Smooth muscle cell (in vitro differentiated cells): ENCODE data around the gene HBB. TPM values are rescaled to one million over a fixed set of nuclear protein-coding genes. Genes with fewer than 3 reads are reported as not detected.

ENCODE experiments used
- DNase-seq: peaks from one replicate; lab custom pipeline; 2025; ENCODE audit not compliant: unreplicated experiment; lab: John Stamatoyannopoulos, UW
- H2AFZ ChIP-seq: fragments of 200-600 bp; sonication (generic); 2 replicates; pipeline ENCODE4 v1.6.0; 2016; ENCODE audit warnings: antibody characterized with exemption, low read depth, mild to moderate bottlenecking
- H3F3A ChIP-seq: fragments of 200-600 bp; sonication (generic); 2 replicates; pipeline ENCODE4 v1.6.0; 2017; ENCODE audit warnings: antibody characterized with exemption, low read depth
- H3K27ac ChIP-seq: fragments of 200-600 bp; sonication (generic); 2 replicates; pipeline ENCODE4 v1.5.1; 2016; ENCODE audit warnings: low read depth, mild to moderate bottlenecking
- H3K27me3 ChIP-seq: fragments of 200-600 bp; sonication (generic); 2 replicates; pipeline ENCODE4 v1.6.1; 2016; ENCODE audit warnings: low read depth, mild to moderate bottlenecking
- H3K36me3 ChIP-seq: fragments of 200-600 bp; sonication (generic); 2 replicates; pipeline ENCODE4 v1.5.1; 2016; ENCODE audit warnings: low read depth
- H3K4me1 ChIP-seq: fragments of 200-600 bp; sonication (generic); 2 replicates; pipeline ENCODE4 v1.5.1; 2016; ENCODE audit warnings: low read depth
- H3K4me2 ChIP-seq: fragments of 200-600 bp; sonication (generic); 2 replicates; pipeline ENCODE4 v1.6.0; 2016; ENCODE audit warnings: mild to moderate bottlenecking
- H3K4me3 ChIP-seq: fragments of 200-600 bp; sonication (generic); 2 replicates; pipeline ENCODE4 v1.5.1; 2016; ENCODE audit warnings: mild to moderate bottlenecking
- H3K79me2 ChIP-seq: fragments of 200-600 bp; sonication (generic); 2 replicates; pipeline ENCODE4 v1.6.0; 2016; ENCODE audit warnings: low read depth, mild to moderate bottlenecking
- H3K9ac ChIP-seq: fragments of 200-600 bp; sonication (generic); 2 replicates; pipeline ENCODE4 v1.6.0; 2016; ENCODE audit warnings: low read depth
- H3K9me3 ChIP-seq: fragments of 200-600 bp; sonication (generic); replicated peaks from 2 replicates; pipeline ENCODE4 v1.5.1; 2016; ENCODE audit warnings: low read depth
- H4K20me1 ChIP-seq: fragments of 200-600 bp; sonication (generic); 2 replicates; pipeline ENCODE4 v1.6.0; 2016; ENCODE audit warnings: low read depth
- CTCF ChIP-seq: fragments of 200-600 bp; sonication (generic); IDR thresholded peaks from 2 replicates; pipeline ENCODE4 v1.5.1; 2017; ENCODE audit warnings: borderline replicate concordance, mild to moderate bottlenecking, antibody characterized with exemption; ENCODE audit not compliant: insufficient read depth, poor library complexity, severe bottlenecking
- WGBS: methylation state at CpG from one replicate; pipeline ENCODE4 v1.1.7; 2016; ENCODE audit warnings: low lambda C conversion rate; 5-methylcytosine and 5-hydroxymethylcytosine counted together
- polyA plus RNA-seq: library from polyadenylated mRNA; unstranded; fragments of >200 nt; fragmentation: Nextera tagmentation; extraction: Ambion mirVana; gene quantifications from 2 replicates; pipeline ENCODE4 v1.2.1, GENCODE V29; 2016
- total RNA-seq: library from RNA; depleted of rRNA; stranded (reverse); fragments of >200 nt; gene quantifications from 2 replicates; pipeline ENCODE4 v1.2.3, GENCODE V29; 2014

Gene HBB
- not detected in 2 replicates for total RNA-seq
- not detected in 2 replicates for polyA plus RNA-seq

GRCh38 chr11:5226732-5227310, at the start of gene HBB:
Gene HBB (minus strand): TSS chr11:5227071. CDS start chr11:5227021, 50 bp downstream.
- 98% methylated on average over 3 of the region's 3 CpGs for WGBS
- no peaks in the 10 kb centered on the region for H3K9me3 ChIP-seq
- H3K4me3 ChIP-seq, result no peak within 1 kb of the TSS
- H3K4me1 ChIP-seq, result no peaks in the 10 kb centered on the region
- no peak within 1 kb of the TSS for H2AFZ ChIP-seq
- no peaks in the 10 kb centered on the region for H3K36me3 ChIP-seq
- no peaks in the 10 kb centered on the region for H3K79me2 ChIP-seq
- no peak within 1 kb of the TSS for H3K9ac ChIP-seq
- H3F3A ChIP-seq, result no peaks in the 10 kb centered on the region
- TF ChIP-seq CTCF, result no peak
- no peaks in the 10 kb centered on the region for H3K27me3 ChIP-seq
- H3K4me2 ChIP-seq, result no peak within 1 kb of the TSS
- DNase-seq, result no peak
- H4K20me1 ChIP-seq, result no peaks in the 10 kb centered on the region
- no peak within 1 kb of the TSS for H3K27ac ChIP-seq

DNA sequence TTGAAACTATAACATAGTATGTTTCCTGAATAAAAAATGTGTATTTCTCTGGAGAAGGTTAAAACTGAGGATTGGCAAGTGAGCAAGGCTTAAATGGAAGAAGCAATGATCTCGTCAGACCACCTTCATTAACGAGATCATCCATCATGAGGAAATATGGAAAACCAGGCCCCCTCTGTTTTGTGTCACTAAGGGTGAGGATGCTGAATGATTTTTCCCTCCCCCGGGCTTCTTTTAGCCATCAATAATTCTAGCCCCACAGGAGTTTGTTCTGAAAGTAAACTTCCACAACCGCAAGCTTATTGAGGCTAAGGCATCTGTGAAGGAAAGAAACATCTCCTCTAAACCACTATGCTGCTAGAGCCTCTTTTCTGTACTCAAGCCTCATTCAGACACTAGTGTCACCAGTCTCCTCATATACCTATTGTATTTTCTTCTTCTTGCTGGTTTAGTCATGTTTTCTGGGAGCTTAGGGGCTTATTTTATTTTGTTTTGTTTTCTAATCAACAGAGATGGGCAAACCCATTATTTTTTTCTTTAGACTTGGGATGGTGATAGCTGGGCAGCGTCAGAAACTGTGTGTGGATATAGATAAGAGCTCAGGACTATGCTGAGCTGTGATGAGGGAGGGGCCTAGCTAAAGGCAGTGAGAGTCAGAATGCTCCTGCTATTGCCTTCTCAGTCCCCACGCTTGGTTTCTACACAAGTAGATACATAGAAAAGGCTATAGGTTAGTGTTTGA, 48.7 kb upstream of the HBB start:
- Histone ChIP-seq H3F3A (no peaks in the 10 kb centered on the region), H3K4me1 (no peaks in the 10 kb centered on the region), H3K9ac (no peak overlapping the region), H2AFZ (no peak overlapping the region), H3K79me2 (no peaks in the 10 kb centered on the region), H3K9me3 (no peaks in the 10 kb centered on the region), H3K4me2 (no peak overlapping the region), H3K4me3 (no peak overlapping the region), H3K27ac (no peak overlapping the region), H4K20me1 (no peaks in the 10 kb centered on the region), H3K36me3 (no peaks in the 10 kb centered on the region), H3K27me3 (no peaks in the 10 kb centered on the region)
- no peak for DNase-seq
- TF ChIP-seq CTCF, result no peak
- WGBS, result 67% methylated on average over 6 of the region's 6 CpGs

DNA sequence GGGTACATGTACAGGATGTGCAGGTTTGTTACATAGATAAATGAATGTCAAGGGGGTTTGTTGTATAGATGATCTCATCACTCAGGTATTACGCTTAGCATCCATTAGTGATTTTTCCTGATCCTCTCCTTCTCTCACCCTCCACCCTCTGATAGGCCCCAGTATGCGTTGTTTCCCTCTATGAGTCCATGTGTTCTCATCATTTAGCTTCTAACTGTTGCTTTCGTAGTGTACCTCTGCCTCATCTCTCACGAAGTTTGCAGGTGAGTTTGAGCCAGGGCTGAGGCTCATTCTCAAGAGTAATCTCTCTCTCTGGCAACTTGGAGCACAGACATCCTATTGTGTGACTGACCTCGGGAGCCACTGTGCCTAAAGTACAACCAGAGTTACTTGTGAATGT, 47.5 kb upstream of the HBB start:
- no peak overlapping the region for H3K9ac ChIP-seq
- H3F3A ChIP-seq, result no peaks in the 10 kb centered on the region
- H3K4me2 ChIP-seq, result no peak overlapping the region
- H3K9me3 ChIP-seq, result no peaks in the 10 kb centered on the region
- no peaks in the 10 kb centered on the region for H3K4me1 ChIP-seq
- H3K4me3 ChIP-seq, result no peak overlapping the region
- no peak overlapping the region for H2AFZ ChIP-seq
- 71% methylated on average over 5 of the region's 5 CpGs for WGBS
- TF ChIP-seq CTCF, result no peak
- H3K79me2 ChIP-seq, result no peaks in the 10 kb centered on the region
- no peaks in the 10 kb centered on the region for H3K27me3 ChIP-seq
- H4K20me1 ChIP-seq, result no peaks in the 10 kb centered on the region
- DNase-seq, result no peak
- no peaks in the 10 kb centered on the region for H3K36me3 ChIP-seq
- H3K27ac ChIP-seq, result no peak overlapping the region
